GM21360 (cell line): ENCODE data around the gene RSRC1.
A peak's percentile ranks its signal among the peaks of the same experiment; 100 is the strongest.
"Not testable (repeated sequence)": the region's sequence is repeated elsewhere in the genome, so short reads cannot be mapped to it uniquely, and the experiment has no call there.

Source experiments
- ATAC-seq: cut with Tn5 transposase; IDR thresholded peaks from one replicate; pipeline ENCODE4 v1.9.1; 2021; ENCODE audit warnings: mild to moderate bottlenecking, moderate library complexity; ENCODE audit not compliant: unreplicated experiment

The RSRC1 gene

GRCh38 chr3:158312560-158313141 lies 202.8 kb downstream of the RSRC1 start:
- ATAC-seq = no peak

- ATAC-seq = peak; percentile 63
These were observed 203.5 kb downstream of the RSRC1 start for GRCh38 chr3:158313338-158313927.

GRCh38 chr3:158314426-158315357 lies 204.8 kb downstream of the RSRC1 start:
- ATAC-seq = no peak

GRCh38 chr3:158329696-158330441 lies 220.0 kb downstream of the RSRC1 start:
- not testable (repeated sequence) for ATAC-seq

GRCh38 chr3:158330870-158331269 lies 221.0 kb downstream of the RSRC1 start:
- ATAC-seq = no peak

- no peak for ATAC-seq
These were observed 223.8 kb downstream of the RSRC1 start for GRCh38 chr3:158333736-158334135.

- ATAC-seq = no peak
These were observed 227.2 kb downstream of the RSRC1 start for GRCh38 chr3:158337110-158337509.

- ATAC-seq = no peak
These were observed 229.7 kb downstream of the RSRC1 start for GRCh38 chr3:158339638-158340037.

GRCh38 chr3:158340951-158341350 lies 231.1 kb downstream of the RSRC1 start:
- not testable (repeated sequence) for ATAC-seq

- ATAC-seq = no peak
These were observed 238.1 kb downstream of the RSRC1 start for GRCh38 chr3:158347966-158348365.

- ATAC-seq = no peak
These were observed 241.1 kb downstream of the RSRC1 start for GRCh38 chr3:158350971-158351370.

GRCh38 chr3:158352551-158352950 lies 242.7 kb downstream of the RSRC1 start:
- ATAC-seq = peak; percentile 44

GRCh38 chr3:158354713-158355112 lies 244.8 kb downstream of the RSRC1 start:
- no peak for ATAC-seq

- ATAC-seq = peak; percentile 95
These were observed 246.0 kb downstream of the RSRC1 start for GRCh38 chr3:158355623-158356588.

- no peak for ATAC-seq
These were observed 249.4 kb downstream of the RSRC1 start for GRCh38 chr3:158359339-158359738.

GRCh38 chr3:158360756-158361448 lies 251.0 kb downstream of the RSRC1 start:
- ATAC-seq = no peak

GRCh38 chr3:158368271-158368670 lies 258.4 kb downstream of the RSRC1 start:
- ATAC-seq = no peak

GRCh38 chr3:158369279-158369678 lies 259.4 kb downstream of the RSRC1 start:
- no peak for ATAC-seq

- ATAC-seq = no peak
These were observed 269.6 kb downstream of the RSRC1 start for GRCh38 chr3:158379517-158379916.
